GM20000 (cell line): ENCODE measurements around the gene TEPSIN.

Source experiments
- DNase-seq: peaks from one replicate; pipeline ENCODE4 v3.0.0; 2012; ENCODE audit warnings: low spot score
- CTCF ChIP-seq: IDR thresholded peaks from 2 replicates; pipeline ENCODE4 v1.5.1; 2012; ENCODE audit warnings: mild to moderate bottlenecking, control low read depth; ENCODE audit errors: extremely low read depth, missing control alignments

The TEPSIN gene

GRCh38 chr17:81238815-81239713 lies at the start of gene TEPSIN, which contains the start of gene NDUFAF8:
Gene TEPSIN, minus strand, starts transcription at chr17:81239055. Its CDS starts 22 bp downstream, at chr17:81239033.
Gene NDUFAF8, plus strand, starts transcription at chr17:81239318. Its CDS starts 46 bp downstream, at chr17:81239364.
- TF ChIP-seq CTCF, result no peak
- DNase-seq, result peak; percentile 100

GRCh38 chr17:81287741-81288430 lies 49.0 kb upstream of the TEPSIN start:
- no peak for TF ChIP-seq CTCF
- no peak for DNase-seq

- no peak for TF ChIP-seq CTCF
- DNase-seq, result no peak
Observed at GRCh38 chr17:81287152-81287551, 48.3 kb upstream of the TEPSIN start.

- no peak for TF ChIP-seq CTCF
- DNase-seq, result no peak
Observed at GRCh38 chr17:81286491-81287145, 47.8 kb upstream of the TEPSIN start.

GRCh38 chr17:81285894-81286293 lies 47.0 kb upstream of the TEPSIN start:
- DNase-seq, result no peak
- no peak for TF ChIP-seq CTCF

GRCh38 chr17:81285179-81285878 lies 46.5 kb upstream of the TEPSIN start:
- peak; percentile 81 for DNase-seq
- no peak for TF ChIP-seq CTCF
